ENCODE measurements around the gene CFAP221.

Gene CFAP221

DNA sequence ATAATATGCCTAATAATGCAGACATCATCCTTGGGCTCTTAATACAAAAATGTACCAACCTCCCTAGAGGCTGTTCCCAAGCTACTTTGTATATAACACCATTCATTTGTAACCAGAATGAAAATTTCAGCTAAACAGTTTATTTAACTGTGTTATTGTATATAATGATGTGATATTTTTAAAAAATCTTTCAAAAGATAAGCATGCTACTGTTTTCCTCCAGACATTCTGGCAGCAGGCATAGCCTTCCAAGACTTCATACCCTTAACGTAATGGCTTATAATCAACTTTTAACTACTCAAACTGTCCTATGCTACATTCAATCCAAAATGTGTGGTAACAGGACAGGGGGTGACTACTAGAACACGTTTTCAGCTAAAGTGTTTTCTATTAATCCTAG lies 21.2 kb downstream of the CFAP221 start:
- Histone ChIP-seq H3K27me3 (replicated peaks; ENCODE audit: control insufficient read depth, insufficient read depth, low read length) (no peaks in the 10 kb centered on the region), H3K36me3 (ENCODE audit: control insufficient read depth, insufficient read depth, low read length, severe bottlenecking) (no peaks in the 10 kb centered on the region), H3K4me1 (ENCODE audit: control insufficient read depth, insufficient read depth, low read length) (no peaks in the 10 kb centered on the region), H3K9me3 (ENCODE audit: control insufficient read depth, low read length) (peaks cover 5% of the 10 kb centered on the region), H3K9ac (ENCODE audit: low read length) (no peak overlapping the region), H3K4me3 (ENCODE audit: low read length) (no peak overlapping the region)
- no peak for DNase-seq (ENCODE audit: low read depth)

DNA sequence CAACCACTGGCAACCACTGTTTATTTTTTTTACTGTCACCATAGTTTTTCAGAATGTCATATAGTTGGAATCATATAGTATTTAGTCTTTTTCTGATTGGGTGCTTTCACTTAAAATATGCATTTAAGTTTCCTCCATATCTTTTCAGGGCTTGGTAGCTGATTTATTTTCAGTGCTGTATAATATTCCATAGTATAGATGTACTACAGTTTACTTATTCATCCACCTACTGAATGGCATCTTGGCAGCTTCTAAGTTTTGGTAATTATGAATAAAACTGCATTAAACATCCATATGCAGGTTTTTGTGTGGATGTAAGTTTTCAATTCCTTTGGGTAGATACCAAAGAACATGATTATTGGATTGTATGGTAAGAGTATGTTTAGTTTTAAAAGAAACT lies 23.0 kb downstream of the CFAP221 start:
- Histone ChIP-seq H3K36me3 (ENCODE audit: control insufficient read depth, insufficient read depth, low read length, severe bottlenecking) (no peaks in the 10 kb centered on the region), H3K27me3 (replicated peaks; ENCODE audit: control insufficient read depth, insufficient read depth, low read length) (no peaks in the 10 kb centered on the region), H3K9me3 (ENCODE audit: control insufficient read depth, low read length) (peaks cover 5% of the 10 kb centered on the region), H3K9ac (ENCODE audit: low read length) (no peak overlapping the region), H3K4me1 (ENCODE audit: control insufficient read depth, insufficient read depth, low read length) (no peaks in the 10 kb centered on the region), H3K4me3 (ENCODE audit: low read length) (no peak overlapping the region)
- DNase-seq (ENCODE audit: low read depth), result no peak

DNA sequence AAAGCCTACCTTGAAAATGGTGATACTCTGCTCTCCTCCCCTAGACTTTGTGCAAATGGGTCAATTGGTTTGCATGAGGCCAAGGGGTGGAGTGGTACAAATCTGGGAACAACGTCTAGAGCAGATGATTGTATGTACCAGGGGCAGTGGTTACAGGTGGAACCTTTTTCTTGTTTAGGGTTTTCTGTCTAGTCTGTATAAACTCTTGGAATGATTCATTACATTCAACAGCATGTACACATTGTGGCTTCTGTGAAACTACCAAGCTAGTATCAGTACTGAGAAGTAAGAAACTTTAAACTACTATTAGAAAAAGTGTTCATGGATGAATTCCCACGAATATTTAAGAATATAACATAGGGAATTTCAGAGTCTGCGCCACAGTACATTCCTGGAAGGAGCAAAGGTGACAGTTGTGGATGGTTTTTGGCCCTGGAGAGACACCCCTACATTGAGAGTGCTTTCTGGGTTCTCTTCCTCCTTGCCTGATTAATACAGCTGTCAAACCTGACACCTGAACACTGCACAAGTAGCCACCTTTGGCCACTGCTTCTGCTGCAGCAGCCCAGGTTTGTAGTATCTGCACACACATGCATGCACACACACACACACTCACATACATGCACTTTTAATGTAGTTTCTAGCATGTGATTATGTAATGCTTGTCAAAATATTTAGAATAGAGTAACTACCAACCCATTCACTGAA lies 30.0 kb downstream of the CFAP221 start:
- H3K9me3 ChIP-seq (ENCODE audit: control insufficient read depth, low read length), result peaks cover 10% of the 10 kb centered on the region
- no peaks in the 10 kb centered on the region for H3K4me1 ChIP-seq (ENCODE audit: control insufficient read depth, insufficient read depth, low read length)
- H3K36me3 ChIP-seq (ENCODE audit: control insufficient read depth, insufficient read depth, low read length, severe bottlenecking), result no peaks in the 10 kb centered on the region
- H3K9ac ChIP-seq (ENCODE audit: low read length), result no peak overlapping the region
- H3K4me3 ChIP-seq (ENCODE audit: low read length), result no peak overlapping the region
- H3K27me3 ChIP-seq (replicated peaks; ENCODE audit: control insufficient read depth, insufficient read depth, low read length), result peaks cover 5% of the 10 kb centered on the region
- no peak for DNase-seq (ENCODE audit: low read depth)

DNA sequence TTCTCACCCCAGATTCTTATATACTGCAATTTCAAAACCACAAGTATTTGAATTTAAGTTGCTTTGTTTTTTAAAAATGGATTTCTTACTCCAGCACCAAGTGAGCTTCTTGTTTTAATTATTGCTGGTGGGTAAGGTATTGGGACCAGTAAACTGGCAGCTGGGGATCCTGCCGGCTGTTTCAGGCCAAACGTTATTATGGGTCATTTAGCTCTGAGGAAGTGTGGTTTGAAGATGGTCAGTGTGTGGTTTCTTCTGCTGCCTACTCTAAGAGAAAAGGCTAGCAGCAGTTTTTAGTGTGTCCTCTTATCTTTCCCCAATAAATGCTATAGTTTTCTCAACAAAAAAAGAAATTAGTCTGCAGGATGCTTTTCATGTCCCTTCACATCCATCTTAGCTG lies 30.6 kb downstream of the CFAP221 start:
- peaks cover 5% of the 10 kb centered on the region for H3K27me3 ChIP-seq (replicated peaks; ENCODE audit: control insufficient read depth, insufficient read depth, low read length)
- H3K36me3 ChIP-seq (ENCODE audit: control insufficient read depth, insufficient read depth, low read length, severe bottlenecking), result no peaks in the 10 kb centered on the region
- H3K4me3 ChIP-seq (ENCODE audit: low read length), result no peak overlapping the region
- H3K9ac ChIP-seq (ENCODE audit: low read length), result no peak overlapping the region
- no peak for DNase-seq (ENCODE audit: low read depth)
- no peaks in the 10 kb centered on the region for H3K4me1 ChIP-seq (ENCODE audit: control insufficient read depth, insufficient read depth, low read length)
- peaks cover 10% of the 10 kb centered on the region for H3K9me3 ChIP-seq (ENCODE audit: control insufficient read depth, low read length)

DNA sequence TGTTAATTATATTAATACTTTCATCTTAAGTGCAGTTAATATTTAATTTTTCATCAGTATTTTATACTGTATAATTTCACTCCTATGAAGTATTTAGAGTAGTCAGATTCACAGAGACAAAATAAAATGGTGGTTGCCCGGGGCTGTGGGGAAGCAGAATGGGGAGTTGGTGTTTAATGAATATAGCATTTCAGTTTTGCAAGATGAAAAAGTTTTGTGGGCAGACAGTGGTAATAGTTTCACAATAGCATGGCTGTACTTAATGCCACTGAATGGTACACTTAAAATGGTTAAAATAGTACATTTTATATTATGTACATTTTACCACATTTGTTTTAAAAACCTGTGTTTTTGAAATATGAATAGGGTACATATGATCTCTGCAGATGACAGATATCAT lies 31.2 kb downstream of the CFAP221 start:
- no peak overlapping the region for H3K9ac ChIP-seq (ENCODE audit: low read length)
- no peak for DNase-seq (ENCODE audit: low read depth)

DNA sequence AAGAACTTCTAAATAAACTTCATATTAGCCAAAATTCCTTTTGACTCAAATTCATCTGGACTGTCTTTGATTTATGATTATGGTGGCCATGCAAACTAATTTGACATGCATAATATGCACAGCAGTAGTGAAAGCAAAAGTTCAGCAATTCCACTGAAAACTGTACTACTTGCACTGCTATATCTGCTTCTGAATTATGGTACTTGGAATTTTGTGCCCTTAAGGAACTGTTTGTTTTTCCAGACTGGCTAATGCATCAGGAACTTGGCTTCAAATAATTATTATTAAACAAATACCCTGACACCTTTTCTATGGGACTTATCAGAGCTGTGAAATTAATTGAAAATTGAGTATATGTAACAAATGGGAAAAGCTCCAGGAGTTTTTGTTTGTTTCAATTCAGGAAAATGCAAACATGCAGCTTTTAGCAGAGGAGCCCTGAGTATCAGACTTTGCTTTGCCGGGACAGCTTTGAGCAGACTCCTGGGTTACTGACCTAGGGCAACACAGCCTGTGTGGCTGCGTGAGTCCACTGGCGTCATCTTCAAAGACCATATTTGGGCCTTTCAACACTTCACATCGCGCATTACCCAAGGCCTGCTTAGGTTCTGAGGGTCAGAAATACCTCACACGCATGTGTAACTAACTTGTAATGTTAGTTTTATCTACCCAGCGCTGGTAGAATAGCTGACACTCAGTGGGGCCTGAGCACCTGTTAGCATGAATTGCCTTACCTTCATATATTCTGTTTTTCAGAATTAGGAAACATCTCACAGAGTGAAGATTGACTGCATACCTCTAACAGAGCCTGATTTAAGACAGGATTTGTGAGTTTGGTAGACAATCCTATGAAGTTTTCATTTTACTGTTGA lies 35.4 kb downstream of the CFAP221 start:
- Histone ChIP-seq H3K27me3 (replicated peaks; ENCODE audit: control insufficient read depth, insufficient read depth, low read length) (peaks cover 5% of the 10 kb centered on the region), H3K36me3 (ENCODE audit: control insufficient read depth, insufficient read depth, low read length, severe bottlenecking) (no peaks in the 10 kb centered on the region), H3K4me3 (ENCODE audit: low read length) (no peak overlapping the region), H3K9ac (ENCODE audit: low read length) (no peak overlapping the region), H3K9me3 (ENCODE audit: control insufficient read depth, low read length) (peaks cover 12% of the 10 kb centered on the region), H3K4me1 (ENCODE audit: control insufficient read depth, insufficient read depth, low read length) (no peaks in the 10 kb centered on the region)
- no peak for DNase-seq (ENCODE audit: low read depth)

More for the DNA sequence above, 31.2 kb downstream of the CFAP221 start:
- Histone ChIP-seq H3K4me1 (ENCODE audit: control insufficient read depth, insufficient read depth, low read length) (no peaks in the 10 kb centered on the region), H3K4me3 (ENCODE audit: low read length) (no peak overlapping the region), H3K9me3 (ENCODE audit: control insufficient read depth, low read length) (peaks cover 6% of the 10 kb centered on the region), H3K36me3 (ENCODE audit: control insufficient read depth, insufficient read depth, low read length, severe bottlenecking) (no peaks in the 10 kb centered on the region), H3K27me3 (replicated peaks; ENCODE audit: control insufficient read depth, insufficient read depth, low read length) (peaks cover 5% of the 10 kb centered on the region)

DNA sequence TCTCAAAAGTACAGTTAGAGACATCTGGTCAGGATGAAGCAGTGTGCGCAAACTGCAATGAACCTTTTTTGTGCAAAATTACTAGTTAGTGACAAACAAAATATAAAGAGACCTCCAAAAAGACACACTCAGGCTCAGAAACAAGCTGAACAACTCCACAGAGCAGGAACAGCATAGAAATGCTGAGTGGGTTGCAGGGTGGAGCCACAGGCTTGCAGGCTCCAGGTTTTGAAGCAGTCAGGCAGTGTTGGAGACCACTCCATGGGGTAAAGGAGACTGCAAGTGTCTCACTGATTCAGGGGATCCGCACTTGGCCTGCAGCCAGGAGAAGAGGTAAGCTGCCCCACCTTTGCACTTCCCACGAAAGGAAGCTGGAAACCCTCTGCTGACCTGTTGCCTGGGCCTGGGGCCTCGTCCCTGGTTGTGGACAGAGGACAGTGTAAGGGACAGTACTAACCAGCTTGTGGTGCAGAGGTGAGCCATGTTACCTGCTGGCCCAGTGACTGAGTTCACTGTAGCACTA lies 36.4 kb downstream of the CFAP221 start:
- Histone ChIP-seq H3K4me1 (ENCODE audit: control insufficient read depth, insufficient read depth, low read length) (no peaks in the 10 kb centered on the region), H3K27me3 (replicated peaks; ENCODE audit: control insufficient read depth, insufficient read depth, low read length) (peaks cover 7% of the 10 kb centered on the region), H3K9me3 (ENCODE audit: control insufficient read depth, low read length) (peaks cover 14% of the 10 kb centered on the region), H3K4me3 (ENCODE audit: low read length) (no peak overlapping the region), H3K9ac (ENCODE audit: low read length) (no peak overlapping the region), H3K36me3 (ENCODE audit: control insufficient read depth, insufficient read depth, low read length, severe bottlenecking) (no peaks in the 10 kb centered on the region)
- DNase-seq (ENCODE audit: low read depth), result no peak

DNA sequence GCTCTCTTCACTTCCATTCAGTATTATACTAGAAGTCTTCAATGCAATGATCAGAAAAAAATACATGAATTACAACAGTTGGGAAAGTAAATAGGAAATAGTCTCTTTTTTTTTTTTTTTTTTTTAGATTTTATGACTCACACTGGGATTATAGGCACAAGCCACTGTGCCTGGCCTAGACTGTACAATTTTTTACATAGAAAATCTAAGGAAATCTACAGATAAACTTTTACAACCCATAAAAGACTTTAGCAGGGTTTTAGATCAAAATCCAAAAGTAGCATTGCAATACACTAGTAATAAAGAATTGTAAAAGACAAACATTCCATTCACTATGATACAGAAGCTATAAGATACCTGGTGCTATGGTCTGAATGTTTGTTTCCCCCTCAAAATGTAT lies 39.0 kb downstream of the CFAP221 start:
- Histone ChIP-seq H3K9me3 (ENCODE audit: control insufficient read depth, low read length) (peaks cover 8% of the 10 kb centered on the region), H3K36me3 (ENCODE audit: control insufficient read depth, insufficient read depth, low read length, severe bottlenecking) (no peaks in the 10 kb centered on the region), H3K4me1 (ENCODE audit: control insufficient read depth, insufficient read depth, low read length) (no peaks in the 10 kb centered on the region), H3K27me3 (replicated peaks; ENCODE audit: control insufficient read depth, insufficient read depth, low read length) (peaks cover 11% of the 10 kb centered on the region), H3K9ac (ENCODE audit: low read length) (no peak overlapping the region), H3K4me3 (ENCODE audit: low read length) (no peak overlapping the region)
- no peak for DNase-seq (ENCODE audit: low read depth)

DNA sequence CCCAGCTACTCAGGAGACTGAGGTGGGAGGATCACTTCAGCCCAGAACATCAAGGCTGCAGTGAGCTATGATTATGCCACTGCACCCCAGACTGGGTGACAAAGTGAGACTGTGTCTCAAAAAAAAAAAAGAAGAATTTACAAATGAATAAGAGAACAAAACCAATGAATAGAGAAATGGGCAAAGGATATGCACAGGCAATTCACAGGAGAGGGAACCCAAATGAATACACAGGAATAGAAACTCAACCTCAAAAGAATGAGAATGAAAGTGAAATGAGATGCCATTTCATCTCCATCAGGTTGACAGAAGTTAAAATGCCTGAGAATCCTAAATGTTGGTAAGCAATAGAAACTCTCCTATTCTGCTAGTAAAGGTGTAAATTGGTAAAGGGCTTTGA lies 40.2 kb downstream of the CFAP221 start:
- peaks cover 11% of the 10 kb centered on the region for H3K27me3 ChIP-seq (replicated peaks; ENCODE audit: control insufficient read depth, insufficient read depth, low read length)
- H3K4me3 ChIP-seq (ENCODE audit: low read length), result no peak overlapping the region
- no peak overlapping the region for H3K9ac ChIP-seq (ENCODE audit: low read length)
- peaks cover 8% of the 10 kb centered on the region for H3K9me3 ChIP-seq (ENCODE audit: control insufficient read depth, low read length)
- no peaks in the 10 kb centered on the region for H3K36me3 ChIP-seq (ENCODE audit: control insufficient read depth, insufficient read depth, low read length, severe bottlenecking)
- DNase-seq (ENCODE audit: low read depth), result no peak
- no peaks in the 10 kb centered on the region for H3K4me1 ChIP-seq (ENCODE audit: control insufficient read depth, insufficient read depth, low read length)

DNA sequence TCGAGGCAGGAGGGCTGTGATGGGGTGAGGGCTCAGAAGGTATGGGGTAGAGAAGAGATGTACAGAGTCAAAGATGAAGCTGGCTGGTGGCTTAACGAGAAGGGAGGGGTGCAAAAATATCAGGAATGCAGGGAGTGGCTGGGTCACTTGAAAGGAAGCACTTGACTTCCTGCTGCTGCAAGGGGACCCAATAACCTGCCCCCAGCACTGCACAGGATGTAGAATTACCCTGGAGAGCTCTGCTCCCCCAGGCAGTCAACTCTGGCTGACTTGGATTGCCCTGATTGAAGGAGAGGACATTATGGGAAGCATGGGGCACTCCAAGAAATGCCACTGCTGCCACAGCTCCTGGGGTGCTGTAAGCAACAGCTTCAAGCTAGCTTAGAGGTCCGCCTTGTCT lies 41.8 kb downstream of the CFAP221 start:
- peaks cover 18% of the 10 kb centered on the region for H3K27me3 ChIP-seq (replicated peaks; ENCODE audit: control insufficient read depth, insufficient read depth, low read length)
- peaks cover 8% of the 10 kb centered on the region for H3K9me3 ChIP-seq (ENCODE audit: control insufficient read depth, low read length)
- H3K9ac ChIP-seq (ENCODE audit: low read length), result no peak overlapping the region
- H3K4me3 ChIP-seq (ENCODE audit: low read length), result no peak overlapping the region
- H3K36me3 ChIP-seq (ENCODE audit: control insufficient read depth, insufficient read depth, low read length, severe bottlenecking), result no peaks in the 10 kb centered on the region
- no peaks in the 10 kb centered on the region for H3K4me1 ChIP-seq (ENCODE audit: control insufficient read depth, insufficient read depth, low read length)
- DNase-seq (ENCODE audit: low read depth), result no peak

DNA sequence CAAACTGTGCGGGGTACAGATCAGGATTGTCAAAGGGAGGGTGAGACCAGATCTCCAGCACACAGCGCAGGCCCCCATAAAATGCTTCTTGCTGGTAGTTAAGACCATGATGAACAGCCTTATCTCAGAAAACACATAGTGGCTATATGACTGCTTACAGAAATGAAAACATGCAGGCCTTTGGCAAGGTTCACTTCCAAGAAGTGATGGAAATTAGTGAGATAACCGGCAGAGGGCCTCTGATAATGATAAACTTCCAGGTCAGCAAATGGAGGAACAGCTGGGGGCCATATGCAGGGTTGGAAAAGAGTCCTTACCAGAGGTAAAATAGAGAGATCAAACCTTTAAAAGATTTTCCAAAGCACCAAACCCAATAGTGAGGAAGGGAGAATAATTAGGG lies 46.6 kb downstream of the CFAP221 start:
- no peaks in the 10 kb centered on the region for H3K9me3 ChIP-seq (ENCODE audit: control insufficient read depth, low read length)
- no peak for DNase-seq (ENCODE audit: low read depth)
- H3K27me3 ChIP-seq (replicated peaks; ENCODE audit: control insufficient read depth, insufficient read depth, low read length), result peaks cover 31% of the 10 kb centered on the region
- H3K36me3 ChIP-seq (ENCODE audit: control insufficient read depth, insufficient read depth, low read length, severe bottlenecking), result no peaks in the 10 kb centered on the region
- no peak overlapping the region for H3K4me3 ChIP-seq (ENCODE audit: low read length)
- no peak overlapping the region for H3K9ac ChIP-seq (ENCODE audit: low read length)
- no peaks in the 10 kb centered on the region for H3K4me1 ChIP-seq (ENCODE audit: control insufficient read depth, insufficient read depth, low read length)

Measured in adipocyte (in vitro differentiated cells).